NCI-H1105 treated with DMSO at 0.1 percent for 48 hours (cell line): Measurements from ENCODE around the gene CTAGE8.
"Not testable (repeated sequence)": the region's sequence is repeated elsewhere in the genome, so short reads cannot be mapped to it uniquely, and the experiment has no call there.

Experiments
- DNase-seq: peaks from one replicate; lab custom pipeline; 2025; lab: John Stamatoyannopoulos, UW

The CTAGE8 gene

DNA sequence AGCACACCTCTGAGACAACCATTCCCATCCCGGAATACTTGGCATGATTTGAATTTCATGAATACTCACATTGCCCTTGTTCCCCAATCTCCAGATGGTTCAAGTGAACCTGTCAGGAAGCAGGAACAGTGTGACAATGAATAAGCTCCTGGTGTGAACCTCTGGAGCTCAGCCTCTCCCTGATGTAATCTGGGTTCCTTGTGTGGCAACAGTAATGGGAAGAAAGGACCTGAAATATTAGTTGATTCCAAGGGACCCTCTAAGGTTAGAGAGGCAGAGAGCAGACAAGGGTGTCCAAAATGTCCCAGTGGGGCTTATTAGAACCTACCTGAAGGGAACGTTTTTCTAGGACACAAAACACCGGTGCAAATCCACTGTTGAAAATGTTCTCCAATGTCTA, 13.0 kb downstream of the CTAGE8 start:
- no peak for DNase-seq

DNA sequence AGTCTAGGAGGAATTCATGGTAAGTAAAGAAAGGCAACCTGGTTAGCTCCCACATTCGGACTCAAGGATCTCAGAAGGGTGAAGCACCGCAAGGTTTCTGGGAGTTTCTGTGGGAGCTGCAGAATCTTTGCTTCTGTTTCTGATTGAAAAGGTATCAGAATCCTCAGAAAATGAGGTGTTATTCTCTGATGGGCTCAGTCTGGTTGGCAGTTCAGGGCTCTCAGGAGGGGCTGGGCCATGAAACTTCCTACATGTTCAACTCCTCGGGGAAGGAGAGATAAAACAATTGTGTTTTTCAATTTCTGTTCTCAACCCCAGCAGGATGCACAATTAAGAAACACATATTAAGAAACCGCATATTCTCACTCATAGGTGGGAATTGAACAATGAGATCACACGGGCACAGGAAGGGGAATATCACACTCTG, 13.6 kb downstream of the CTAGE8 start:
- DNase-seq, result no peak

DNA sequence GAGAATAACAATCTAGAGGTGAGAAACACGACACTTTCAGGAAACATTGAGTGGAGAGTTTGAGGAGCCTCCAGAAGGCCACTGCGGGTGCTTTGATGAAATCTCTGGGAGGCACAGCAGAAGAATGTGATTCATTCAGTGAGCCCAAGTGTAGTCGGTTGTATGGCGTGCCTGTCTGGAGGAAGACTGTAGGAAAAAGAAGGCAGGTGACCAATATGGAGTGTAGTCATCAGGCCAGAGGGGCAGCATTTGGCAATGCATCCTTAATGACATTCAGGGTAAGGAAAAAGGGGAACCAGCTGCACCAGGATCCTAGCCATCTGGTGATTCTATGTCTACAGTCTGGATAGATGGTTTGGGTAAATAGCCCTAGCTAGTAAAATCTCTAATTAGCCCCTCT, 16.8 kb downstream of the CTAGE8 start:
- not testable (repeated sequence) for DNase-seq

DNA sequence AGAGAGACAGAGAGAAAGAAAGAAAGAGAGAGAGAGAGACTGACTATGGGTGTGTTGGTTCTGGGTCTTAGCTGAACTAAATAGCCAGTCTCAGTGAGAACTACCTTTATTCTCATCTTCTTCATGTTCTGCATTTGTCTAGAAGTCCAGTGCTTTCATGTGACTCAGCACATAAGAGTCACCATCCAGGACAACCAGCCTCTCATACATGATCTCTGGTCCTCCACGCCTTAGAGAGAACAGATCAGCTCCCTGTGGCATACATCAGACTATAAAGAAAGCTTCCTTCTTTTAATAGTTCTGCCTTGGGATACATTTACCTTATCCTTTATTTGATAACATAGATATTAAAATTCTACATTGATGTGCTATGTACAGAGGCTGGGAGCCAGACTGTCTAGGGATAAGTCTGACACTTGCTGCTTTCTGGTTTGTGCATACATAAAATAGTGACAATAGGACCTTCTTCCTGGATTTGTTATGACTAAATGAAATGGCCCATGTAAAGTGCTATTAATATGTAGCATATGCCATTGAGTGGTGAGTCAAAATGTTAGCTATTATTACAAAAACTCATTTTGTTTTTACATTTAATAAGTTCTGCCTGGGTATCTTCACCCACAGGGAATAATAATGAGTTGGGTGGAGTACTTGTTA, 21.3 kb downstream of the CTAGE8 start:
- DNase-seq, result not testable (repeated sequence)

DNA sequence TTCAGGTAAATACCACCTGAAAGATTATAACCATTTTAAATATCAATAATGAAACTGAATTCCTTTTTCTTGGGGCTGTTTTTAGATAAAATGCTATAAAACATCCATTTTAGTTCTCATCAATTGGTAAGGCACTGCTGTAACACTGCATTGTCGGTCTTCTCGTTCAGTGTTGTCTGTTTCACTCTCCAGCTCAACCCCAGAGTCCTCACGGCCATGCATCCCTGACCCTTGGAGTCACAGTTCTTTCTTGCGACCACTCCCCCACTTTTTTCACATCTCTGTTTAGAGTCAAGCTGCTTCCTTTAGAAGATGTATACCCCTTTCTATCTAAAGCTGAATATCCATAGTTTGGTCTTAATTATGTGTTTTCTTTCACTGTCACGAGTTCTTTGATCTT, 22.1 kb downstream of the CTAGE8 start:
- not testable (repeated sequence) for DNase-seq

DNA sequence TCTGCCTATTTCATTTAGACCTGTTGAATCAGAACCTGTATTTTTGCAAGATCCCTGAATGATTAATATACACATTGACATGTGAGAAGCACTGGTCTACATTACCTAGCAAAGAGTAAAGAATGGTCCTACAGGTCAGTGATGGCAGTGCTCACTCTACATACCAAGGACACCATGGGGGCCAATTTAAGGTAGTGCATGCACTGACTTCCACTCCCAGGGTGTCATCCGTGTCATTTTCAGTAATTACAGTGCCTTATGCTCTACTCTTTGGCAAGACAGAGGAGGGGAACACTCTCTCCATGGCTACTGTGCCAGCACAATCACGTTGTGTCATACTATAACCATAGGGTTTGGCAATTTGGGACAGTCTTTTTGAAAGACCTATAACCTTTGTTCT, 23.7 kb downstream of the CTAGE8 start:
- not testable (repeated sequence) for DNase-seq

DNA sequence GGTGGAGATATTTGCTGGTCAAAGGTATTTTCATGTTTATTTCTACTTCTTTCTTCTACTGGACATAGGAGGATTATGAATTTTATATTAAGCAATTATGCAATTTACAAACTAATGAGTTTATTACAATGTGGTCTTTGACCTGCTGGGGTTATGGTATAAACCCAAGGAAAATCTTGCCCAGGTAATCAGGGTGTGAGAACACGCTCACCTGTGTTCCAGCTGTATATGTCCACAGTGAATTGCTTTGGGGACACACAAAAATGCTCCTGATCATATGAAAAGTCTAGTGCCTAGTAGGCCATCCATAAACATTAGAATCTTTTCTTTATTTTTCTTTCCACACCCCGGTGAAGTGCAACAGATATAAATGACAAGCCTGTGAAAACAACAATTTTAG, 29.7 kb downstream of the CTAGE8 start, which contains the start of gene OR2A42:
TSS of gene OR2A42 (minus strand) at position 241 of the 400 bp plus-strand sequence. CDS start 6,762 bp downstream, outside the sequence.
- not testable (repeated sequence) for DNase-seq

DNA sequence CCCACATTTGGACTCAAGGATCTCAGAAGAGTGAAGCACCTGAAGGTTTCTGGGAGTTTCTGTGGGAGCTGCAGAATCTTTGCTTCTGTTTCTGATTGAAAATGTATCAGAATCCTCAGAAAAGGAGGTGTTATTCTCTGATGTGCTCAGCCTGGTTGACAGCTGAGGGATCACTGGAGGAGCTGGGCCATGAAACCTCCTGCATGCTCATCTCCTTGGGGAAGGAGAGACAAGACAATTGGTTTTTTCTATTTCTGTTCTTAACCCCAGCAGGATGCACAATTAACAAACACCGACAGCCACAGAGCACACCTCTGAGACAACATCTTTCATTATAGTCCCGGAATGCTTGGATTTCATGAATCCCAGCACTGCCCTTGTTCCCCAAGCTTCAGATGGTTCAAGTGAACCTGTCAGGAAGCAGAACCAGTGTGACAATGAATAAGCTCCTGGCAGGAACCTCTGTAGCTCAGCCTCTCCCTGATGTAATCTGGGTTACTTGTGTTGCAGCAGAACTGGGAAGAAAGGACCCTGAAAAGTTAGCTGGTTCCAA, 30.5 kb downstream of the CTAGE8 start:
- DNase-seq, result not testable (repeated sequence)

DNA sequence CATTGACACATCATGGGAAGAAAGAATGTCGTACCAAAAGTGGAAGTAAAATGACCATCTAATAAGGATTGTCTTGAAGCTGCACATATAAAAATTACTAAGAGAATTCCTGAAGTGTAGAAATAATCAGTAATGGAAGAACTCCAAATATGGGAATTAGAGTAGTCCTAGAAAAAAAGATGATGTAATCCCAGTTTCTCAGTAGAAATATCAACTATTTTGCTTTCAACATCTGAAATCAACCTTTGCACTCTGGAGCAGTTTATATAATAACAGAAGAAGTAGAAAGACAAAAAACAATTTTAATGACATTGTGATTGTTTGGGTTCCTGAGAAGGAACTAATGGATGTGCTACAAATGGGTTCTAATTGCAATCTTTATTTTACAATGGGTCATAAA, 36.0 kb downstream of the CTAGE8 start:
- not testable (repeated sequence) for DNase-seq

DNA sequence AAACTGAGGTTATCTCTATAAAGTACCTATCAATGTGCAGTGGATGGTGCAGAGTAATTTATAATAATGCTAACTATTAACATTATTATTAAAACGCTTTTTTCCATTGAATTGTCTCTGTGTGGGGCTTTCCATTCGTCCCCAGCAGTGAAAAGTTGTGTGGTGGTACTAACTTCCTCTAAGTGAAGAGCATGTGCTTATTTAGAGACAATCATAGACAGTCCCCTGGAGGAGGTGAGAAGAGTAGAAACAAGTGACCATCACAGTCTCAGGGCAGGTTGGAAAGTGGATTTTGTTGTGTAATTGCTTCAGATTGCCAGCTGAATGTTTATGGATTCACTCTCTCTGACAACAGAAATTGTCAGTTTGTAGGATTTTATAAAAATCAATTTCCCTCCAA, 38.1 kb downstream of the CTAGE8 start:
- DNase-seq, result not testable (repeated sequence)

DNA sequence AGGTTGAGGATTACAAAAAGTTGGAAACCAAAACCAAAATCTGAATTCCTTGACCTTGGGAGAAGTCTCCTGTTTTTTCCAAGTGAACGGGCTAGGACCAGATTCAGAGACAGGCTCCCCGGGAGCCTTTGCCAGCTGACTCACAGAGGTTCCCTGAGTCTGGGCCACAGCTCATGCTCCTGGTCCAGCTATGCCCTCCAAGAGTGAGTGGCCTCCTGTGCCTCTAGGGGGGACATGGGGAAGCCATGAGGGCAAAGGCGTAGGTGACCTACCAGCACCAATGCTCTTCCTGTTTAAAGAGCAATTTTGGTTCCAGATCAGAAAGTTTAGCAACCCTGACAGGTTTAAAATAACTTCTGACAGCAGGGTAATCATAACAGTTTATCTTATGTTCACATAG, 40.3 kb downstream of the CTAGE8 start:
- not testable (repeated sequence) for DNase-seq

DNA sequence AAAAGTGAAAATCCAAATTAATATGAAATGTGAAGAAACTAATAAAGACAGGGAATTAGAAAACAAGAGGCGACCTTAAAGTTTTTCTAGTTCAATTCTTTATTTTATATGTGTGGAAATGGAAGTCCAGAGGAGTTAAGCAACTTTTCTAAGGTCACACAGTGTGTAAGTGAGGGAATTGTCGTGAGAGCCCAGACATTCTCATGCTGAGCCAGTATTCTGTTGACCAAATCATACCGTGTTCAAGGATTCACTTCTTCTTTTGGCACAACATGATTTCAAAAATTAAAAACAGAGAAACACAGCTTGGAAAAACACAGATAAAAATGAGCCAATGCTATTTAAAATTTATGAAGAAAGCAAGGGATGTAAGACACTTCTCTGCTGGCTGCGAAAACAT, 42.2 kb downstream of the CTAGE8 start:
- not testable (repeated sequence) for DNase-seq

DNA sequence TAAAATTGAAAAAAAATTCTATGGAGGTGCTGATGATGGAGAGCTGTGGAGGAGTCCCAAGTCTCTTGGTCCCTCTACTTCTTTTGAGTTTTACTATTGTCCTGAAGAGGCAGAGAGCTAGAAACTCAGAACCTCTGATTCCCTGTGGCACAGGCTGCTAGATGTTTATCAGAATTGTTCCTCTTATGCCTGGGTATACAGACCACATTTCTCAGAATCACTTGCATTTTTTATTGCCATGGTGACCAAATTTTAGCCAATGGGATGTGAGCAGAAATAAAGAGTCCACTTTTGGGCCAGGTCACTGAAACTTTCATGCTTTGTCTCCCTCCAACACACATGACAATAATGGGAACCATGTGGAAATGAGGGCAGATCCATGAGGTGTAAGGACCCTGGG, 45.4 kb downstream of the CTAGE8 start:
- not testable (repeated sequence) for DNase-seq

DNA sequence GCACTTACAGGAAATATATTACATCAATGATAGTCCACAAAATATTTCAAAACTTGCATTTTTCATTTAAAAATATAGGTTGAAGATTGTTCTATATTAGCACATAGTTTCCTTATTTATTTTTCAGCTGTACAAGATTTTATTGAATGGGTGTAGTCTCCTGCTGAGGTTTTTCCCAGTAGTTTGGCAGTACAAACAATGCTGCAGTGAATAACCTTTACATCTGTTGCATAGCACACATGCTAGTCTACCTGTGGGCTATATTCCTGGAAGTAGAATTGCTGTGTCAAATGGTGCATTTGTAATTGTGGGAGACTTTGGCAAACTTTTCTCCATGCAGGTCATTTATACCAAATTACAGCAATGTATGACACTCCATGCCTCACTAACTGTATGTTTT, 48.6 kb downstream of the CTAGE8 start:
- not testable (repeated sequence) for DNase-seq

DNA sequence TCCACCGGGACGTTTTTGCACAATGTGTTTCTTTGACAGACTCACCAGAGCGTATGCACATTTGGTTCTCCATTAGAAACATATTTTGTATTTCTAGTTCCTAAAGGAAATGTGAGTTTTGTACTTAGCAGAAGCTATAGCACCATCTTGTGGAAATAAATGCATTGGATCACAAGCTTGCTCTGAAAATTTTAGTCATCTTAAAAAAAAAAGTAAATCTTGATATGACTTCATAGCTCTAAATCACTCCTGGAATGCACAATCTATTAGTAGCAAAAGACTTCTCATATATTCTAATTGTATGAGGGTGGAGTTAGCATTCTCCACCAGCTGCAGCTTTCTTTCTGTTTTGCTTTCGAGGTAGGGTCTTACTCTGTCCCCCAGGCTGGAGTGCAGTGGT, 49.9 kb downstream of the CTAGE8 start:
- not testable (repeated sequence) for DNase-seq

DNA sequence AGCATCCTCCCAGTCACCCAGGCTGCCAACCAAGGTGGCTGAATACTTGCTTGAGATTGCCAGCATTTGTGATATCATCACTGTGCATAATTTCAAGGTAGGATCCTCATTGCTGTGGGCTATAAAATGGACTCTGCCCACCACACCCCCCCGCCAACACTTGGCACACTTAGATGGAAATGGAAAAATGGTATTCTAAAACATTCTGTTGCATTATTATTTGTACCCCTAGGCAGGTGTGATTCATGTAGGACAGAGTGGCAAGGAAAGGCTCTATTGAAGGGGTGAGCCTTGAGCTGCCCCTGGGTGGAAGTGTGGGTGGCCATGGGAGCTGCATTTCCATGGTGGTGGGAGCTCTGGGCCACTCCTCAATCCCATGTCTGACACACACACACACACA, 50.5 kb downstream of the CTAGE8 start:
- DNase-seq, result not testable (repeated sequence)

DNA sequence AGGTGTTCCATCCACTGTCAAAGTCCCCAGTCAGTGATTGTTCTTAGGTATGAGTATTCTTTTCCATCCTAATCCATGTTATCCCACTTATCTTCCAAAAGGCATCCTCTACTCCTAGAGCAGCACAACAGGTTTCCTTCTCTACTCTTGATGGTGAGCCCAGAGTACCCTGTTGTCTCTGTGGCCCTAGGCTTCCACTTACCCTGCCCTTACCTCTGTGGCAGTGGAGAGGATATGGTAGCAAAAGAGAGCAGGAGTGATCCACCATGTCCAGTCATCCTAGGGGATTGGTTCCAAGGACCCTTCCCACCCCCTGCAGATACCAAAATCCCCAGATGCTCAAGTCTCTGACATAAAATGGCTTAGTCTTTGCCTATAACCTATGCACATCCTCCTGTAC, 51.9 kb downstream of the CTAGE8 start:
- DNase-seq, result not testable (repeated sequence)
